Measurements from ENCODE around the gene SSR4. TPM values are rescaled to one million over a fixed set of nuclear protein-coding genes. Genes with fewer than 3 reads are reported as not detected.

SSR4 gene
- total and polyA plus RNA-seq, 12 donors, result 94.1 to 551 (median 147) TPM

DNA sequence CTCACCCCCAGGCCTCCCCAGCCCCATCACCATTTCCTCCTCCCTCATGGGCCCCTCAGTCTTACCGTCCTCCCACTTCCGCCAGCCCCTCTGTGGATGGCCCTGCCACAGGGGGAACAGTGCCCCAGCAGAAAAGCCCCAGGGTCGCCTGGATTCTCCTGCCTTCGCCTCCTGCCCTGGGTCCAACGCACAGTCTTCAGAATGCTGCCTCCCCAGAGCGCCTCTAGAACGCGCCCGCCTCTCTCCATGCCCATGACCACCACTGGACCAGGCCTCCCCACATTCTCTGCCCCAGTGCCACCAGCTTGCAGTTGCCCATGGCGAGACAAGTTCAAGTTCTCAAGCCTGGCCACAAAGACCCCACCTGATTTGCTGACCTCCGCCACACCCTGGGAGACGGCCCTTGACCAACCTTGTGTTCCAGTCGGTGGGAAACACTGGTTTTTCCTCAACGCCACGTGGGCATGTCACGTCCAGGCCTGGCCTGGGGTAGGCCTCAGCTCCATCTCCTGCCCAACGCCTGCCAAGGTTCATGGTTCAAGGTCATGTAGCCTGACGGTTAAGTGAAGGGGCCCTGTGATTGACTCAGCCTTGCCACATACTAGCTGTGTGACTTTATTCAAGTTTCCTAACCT lies 31.1 kb upstream of the SSR4 start:
- intact Hi-C loops (cut with DNase I), result loop anchor here in 5 of 10 donors (5.0 to 10.0 kb wide), 3 partner anchors 184 to 191 kb away; no protein-coding TSS in a partner anchor
- ATAC-seq (no peak), DNase-seq (peak in 1 of 2 donors; percentile 2)
- Histone ChIP-seq H3K9me3 (no peaks in the 10 kb centered on the region), H3K27me3 (peaks cover 0 to 11% (median 0%) of the 10 kb centered on the region in 7 donors), H3K4me1 (peaks cover 3 to 23% (median 15%) of the 10 kb centered on the region in 9 donors), H3K36me3 (no peaks in the 10 kb centered on the region), H3K27ac (no peak overlapping the region), H3K4me3 (no peak overlapping the region)
- TF ChIP-seq, protein P1, sequence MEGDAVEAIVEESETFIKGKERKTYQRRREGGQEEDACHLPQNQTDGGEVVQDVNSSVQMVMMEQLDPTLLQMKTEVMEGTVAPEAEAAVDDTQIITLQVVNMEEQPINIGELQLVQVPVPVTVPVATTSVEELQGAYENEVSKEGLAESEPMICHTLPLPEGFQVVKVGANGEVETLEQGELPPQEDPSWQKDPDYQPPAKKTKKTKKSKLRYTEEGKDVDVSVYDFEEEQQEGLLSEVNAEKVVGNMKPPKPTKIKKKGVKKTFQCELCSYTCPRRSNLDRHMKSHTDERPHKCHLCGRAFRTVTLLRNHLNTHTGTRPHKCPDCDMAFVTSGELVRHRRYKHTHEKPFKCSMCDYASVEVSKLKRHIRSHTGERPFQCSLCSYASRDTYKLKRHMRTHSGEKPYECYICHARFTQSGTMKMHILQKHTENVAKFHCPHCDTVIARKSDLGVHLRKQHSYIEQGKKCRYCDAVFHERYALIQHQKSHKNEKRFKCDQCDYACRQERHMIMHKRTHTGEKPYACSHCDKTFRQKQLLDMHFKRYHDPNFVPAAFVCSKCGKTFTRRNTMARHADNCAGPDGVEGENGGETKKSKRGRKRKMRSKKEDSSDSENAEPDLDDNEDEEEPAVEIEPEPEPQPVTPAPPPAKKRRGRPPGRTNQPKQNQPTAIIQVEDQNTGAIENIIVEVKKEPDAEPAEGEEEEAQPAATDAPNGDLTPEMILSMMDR (IDR thresholded peaks at IDR 0.05), result no peak
- 87 to 92% methylated on average over 11 to 16 of the region's 18 CpGs for WGBS, 2 donors

DNA sequence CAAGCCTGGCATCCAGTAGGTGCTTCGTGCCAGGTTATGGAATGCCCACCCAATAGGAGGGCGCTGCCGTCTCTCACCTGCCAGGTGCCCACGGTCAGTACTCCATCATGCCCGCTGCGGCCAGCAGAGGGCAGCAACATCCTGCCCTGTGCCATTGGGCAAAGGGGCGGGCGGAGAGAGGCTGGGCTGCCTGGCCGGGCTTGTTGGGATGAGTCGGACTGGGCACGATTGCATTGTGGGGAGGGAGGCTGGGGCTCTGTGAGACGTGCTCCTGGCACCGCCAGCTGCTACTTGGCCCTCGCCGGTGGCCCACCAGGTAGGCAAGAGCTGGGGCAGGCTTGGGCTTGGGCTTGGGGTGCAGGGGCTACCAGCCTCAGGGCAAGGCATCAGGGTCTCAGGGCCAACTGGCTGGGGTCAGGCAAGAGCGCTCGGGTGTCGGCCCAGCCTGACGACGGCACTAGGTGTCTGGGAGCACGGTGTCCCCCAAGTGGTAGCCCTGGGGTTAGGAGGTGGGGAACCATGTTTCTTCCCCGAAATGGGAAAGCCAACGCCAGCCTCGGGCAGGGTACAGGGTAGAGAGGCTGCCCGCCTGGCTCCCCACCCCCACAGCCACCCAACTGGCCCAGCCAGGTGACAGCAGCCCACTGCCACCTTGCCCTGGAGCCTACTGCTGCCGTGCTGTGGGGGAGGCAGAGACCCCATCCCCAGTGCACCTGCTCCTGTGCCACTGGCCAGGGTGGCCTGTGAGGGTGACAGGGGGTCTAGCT lies 30.3 kb upstream of the SSR4 start, which contains the start of gene PLXNB3:
Gene PLXNB3 (plus strand): TSS at position 261 of the 767 bp plus-strand sequence. CDS start 1,287 bp downstream, outside the sequence.
- TF ChIP-seq, protein P1 (IDR thresholded peaks at IDR 0.05), result peak; percentile 48 to 87 (median 75)
- WGBS, 2 donors, result 15 to 30% methylated on average over 19 to 26 of the region's 26 CpGs
- Histone ChIP-seq H3K36me3 (no peaks in the 10 kb centered on the region), H3K9me3 (no peaks in the 10 kb centered on the region), H3K4me1 (peaks cover 3 to 23% (median 15%) of the 10 kb centered on the region in 9 donors), H3K4me3 (peak within 1 kb of the TSS in 3 of 10 donors; percentile 23 to 33 (median 24)), H3K27me3 (peaks cover 0 to 11% (median 0%) of the 10 kb centered on the region in 7 donors), H3K27ac (peak within 1 kb of the TSS in 7 of 10 donors; percentile 10 to 52 (median 39))
- intact Hi-C loops (cut with DNase I), result loop anchor here in 9 of 10 donors (1.0 to 10.0 kb wide), 8 partner anchors 31 to 191 kb away; partner anchors contain the start of genes IDH3G (in 1 of the 9) and SSR4 (in 1 of the 9)
- peak; percentile 62 to 77 for DNase-seq
- peak; percentile 74 to 93 (median 83) for ATAC-seq

DNA sequence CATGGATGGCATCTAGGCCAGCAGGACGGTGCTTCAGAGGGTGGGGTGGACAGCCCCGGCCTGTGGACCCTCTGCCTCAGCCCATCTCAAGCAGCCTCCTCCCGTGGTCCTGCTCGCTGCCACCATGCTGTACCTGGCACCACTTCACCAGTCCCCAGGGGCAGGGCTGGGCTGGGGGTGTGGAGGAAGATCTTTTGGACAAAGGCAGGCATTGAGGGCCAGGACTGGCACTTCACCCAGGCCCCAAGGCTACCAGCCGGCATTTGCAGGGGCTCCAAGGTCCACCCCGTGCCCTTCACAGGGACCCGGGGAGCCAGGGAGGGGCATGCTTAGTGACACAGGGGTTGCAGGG lies 29.7 kb upstream of the SSR4 start:
- Histone ChIP-seq H3K4me3 (no peak overlapping the region), H3K4me1 (peaks cover 3 to 23% (median 15%) of the 10 kb centered on the region in 9 donors), H3K27ac (peak overlapping the region in 6 of 10 donors; percentile 12 to 52 (median 42)), H3K36me3 (no peaks in the 10 kb centered on the region), H3K9me3 (no peaks in the 10 kb centered on the region), H3K27me3 (peaks cover 0 to 11% (median 0%) of the 10 kb centered on the region in 7 donors)
- 80 to 82% methylated on average over 3 to 7 of the region's 7 CpGs for WGBS, 2 donors
- no peak for DNase-seq
- ATAC-seq, result peak in 3 of 8 donors; percentile 11 to 13 (median 12)
- intact Hi-C loops (cut with DNase I), result loop anchor here (1.0 to 10.0 kb wide), 8 partner anchors 30 to 190 kb away; partner anchors contain the start of genes IDH3G (in 1 of the 10) and SSR4 (in 1 of the 10)
- TF ChIP-seq, protein P1 (IDR thresholded peaks at IDR 0.05), result no peak

Data from heart right ventricle (tissue), 16 donors.